Transverse colon (tissue), 4 donors: ENCODE data around the gene TTC36.

Experiments
- CTCF ChIP-seq, 5 experiments: fragments of 200-600 bp in 3 of 5; fragments of 450-650 bp in 2 of 5; sonication (generic) in 3 of 5; IDR thresholded peaks; 1 replicate in 2 of 5; 2 replicates in 3 of 5; pipeline ENCODE4 v1.5.1; 2016 to 2017; ENCODE audit warnings: antibody characterized with exemption in 5 of 5, inconsistent platforms in 3 of 5, mild to moderate bottlenecking in 2 of 5, moderate library complexity in 1 of 5
- POLR2AphosphoS5 ChIP-seq, 3 donors: sonication (generic); formaldehyde crosslinking; IDR thresholded peaks; one replicate each; pipeline ENCODE4 v1.6.1; 2016; ENCODE audit warnings: antibody characterized with exemption in 3 of 3

- TF ChIP-seq CTCF (IDR thresholded peaks at IDR 0.05) = no peak
- TF ChIP-seq POLR2AphosphoS5 (IDR thresholded peaks at IDR 0.05) = no peak
These were observed 29.4 kb upstream of the TTC36 start for GRCh38 chr11:118497831-118498230.
